Measurements from ENCODE around the gene RPS17.

RPS17 gene

DNA sequence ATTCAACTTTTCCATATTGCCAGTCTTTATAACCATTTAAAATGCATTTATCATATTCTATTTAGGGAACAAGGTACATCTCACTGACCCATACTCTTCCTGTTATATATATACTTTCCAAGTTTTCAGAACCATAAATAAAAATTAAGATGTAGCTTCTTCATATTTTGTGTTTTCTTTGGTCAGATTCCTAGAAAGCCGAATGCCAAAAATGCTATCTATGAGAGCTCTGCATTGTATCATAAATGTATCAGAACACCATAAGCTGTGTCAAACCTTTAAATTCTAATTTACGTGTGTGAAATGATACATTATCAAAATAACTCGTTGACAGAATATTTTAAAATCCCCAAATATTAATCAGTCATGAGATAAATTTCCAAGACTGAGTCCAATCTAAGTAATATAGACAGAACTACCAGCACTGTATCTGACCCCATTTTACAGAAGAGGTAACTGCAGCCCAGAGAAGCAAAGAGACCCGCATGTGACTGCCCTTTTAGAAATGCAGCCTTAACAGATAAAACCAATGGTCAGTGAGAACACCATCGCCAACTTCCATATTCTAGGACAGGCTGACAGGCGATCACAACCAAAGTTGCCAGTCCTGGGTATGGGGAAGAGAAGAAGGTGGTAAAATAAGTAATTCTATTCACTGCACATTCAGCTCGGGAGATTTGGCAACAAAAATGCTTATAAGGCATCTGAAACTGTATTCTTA lies 16.2 kb upstream of the RPS17 start:
- Mint-ChIP-seq H3K27me3 (peaks cover 8% of the 10 kb centered on the region), H3K9me3 (no peaks in the 10 kb centered on the region), H3K27ac (no peak overlapping the region), H3K4me3 (no peak overlapping the region), H3K4me1 (ENCODE audit: low read depth) (peaks cover 23% of the 10 kb centered on the region), H3K36me3 (ENCODE audit: low read depth) (no peaks in the 10 kb centered on the region)
- intact Hi-C loops (cut with micrococcal nuclease), result no loop called here

- H3K9me3 Mint-ChIP-seq, result no peaks in the 10 kb centered on the region
- no peaks in the 10 kb centered on the region for H3K36me3 Mint-ChIP-seq (ENCODE audit: low read depth)
- no peak overlapping the region for H3K4me3 Mint-ChIP-seq
- H3K27me3 Mint-ChIP-seq, result peaks cover 14% of the 10 kb centered on the region
- H3K27ac Mint-ChIP-seq, result no peak overlapping the region
- intact Hi-C loops (cut with micrococcal nuclease), result no loop called here
- H3K4me1 Mint-ChIP-seq (ENCODE audit: low read depth), result peaks cover 39% of the 10 kb centered on the region
These were observed 14.6 kb upstream of the RPS17 start for GRCh38 chr15:82554849-82555248.

DNA sequence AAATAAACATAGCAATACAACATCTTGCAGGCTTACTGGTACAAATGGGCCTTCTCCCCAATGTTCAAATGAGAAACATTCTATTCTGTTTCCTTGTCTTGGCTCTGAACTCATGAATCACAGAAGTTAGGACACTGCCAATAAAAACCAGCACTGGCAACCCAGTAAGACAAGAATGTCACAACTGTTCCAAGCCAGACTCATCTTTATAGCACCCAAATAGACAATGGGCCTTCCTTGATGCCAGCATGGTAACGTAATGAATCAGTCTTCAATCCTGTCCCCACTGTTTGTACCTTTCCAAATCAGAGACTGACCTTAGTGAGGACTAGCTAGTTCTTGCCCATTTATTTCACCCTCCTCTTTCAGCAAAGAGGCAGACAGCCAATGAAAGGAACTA lies 14.1 kb upstream of the RPS17 start:
- Mint-ChIP-seq H3K9me3 (no peaks in the 10 kb centered on the region), H3K36me3 (ENCODE audit: low read depth) (no peaks in the 10 kb centered on the region), H3K4me1 (ENCODE audit: low read depth) (peaks cover 40% of the 10 kb centered on the region), H3K4me3 (no peak overlapping the region), H3K27me3 (peaks cover 16% of the 10 kb centered on the region), H3K27ac (no peak overlapping the region)
- intact Hi-C loops (cut with micrococcal nuclease), result no loop called here

DNA sequence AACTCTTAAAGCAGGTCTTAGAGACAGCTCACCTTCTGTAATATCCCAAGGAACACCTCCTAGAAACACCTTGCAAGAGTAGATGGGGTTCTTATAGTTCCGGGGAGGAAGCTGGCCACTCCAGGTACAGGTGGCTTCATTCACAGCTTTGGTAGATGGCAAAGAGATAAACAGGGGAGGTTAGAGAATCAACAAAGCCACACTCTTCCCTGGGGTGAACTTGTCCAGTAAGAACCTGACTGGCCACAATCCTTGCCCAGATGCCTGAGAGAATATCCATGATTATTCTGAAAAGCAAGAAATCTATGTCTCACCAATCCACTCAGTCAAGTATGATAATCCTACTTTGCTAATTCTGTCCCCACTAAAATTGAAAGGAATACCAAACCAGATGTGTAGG lies 13.6 kb upstream of the RPS17 start:
- H3K9me3 Mint-ChIP-seq, result no peaks in the 10 kb centered on the region
- intact Hi-C loops (cut with micrococcal nuclease), result no loop called here
- H3K4me1 Mint-ChIP-seq (ENCODE audit: low read depth), result peaks cover 40% of the 10 kb centered on the region
- H3K27me3 Mint-ChIP-seq, result peaks cover 16% of the 10 kb centered on the region
- no peak overlapping the region for H3K27ac Mint-ChIP-seq
- H3K4me3 Mint-ChIP-seq, result no peak overlapping the region
- no peaks in the 10 kb centered on the region for H3K36me3 Mint-ChIP-seq (ENCODE audit: low read depth)

DNA sequence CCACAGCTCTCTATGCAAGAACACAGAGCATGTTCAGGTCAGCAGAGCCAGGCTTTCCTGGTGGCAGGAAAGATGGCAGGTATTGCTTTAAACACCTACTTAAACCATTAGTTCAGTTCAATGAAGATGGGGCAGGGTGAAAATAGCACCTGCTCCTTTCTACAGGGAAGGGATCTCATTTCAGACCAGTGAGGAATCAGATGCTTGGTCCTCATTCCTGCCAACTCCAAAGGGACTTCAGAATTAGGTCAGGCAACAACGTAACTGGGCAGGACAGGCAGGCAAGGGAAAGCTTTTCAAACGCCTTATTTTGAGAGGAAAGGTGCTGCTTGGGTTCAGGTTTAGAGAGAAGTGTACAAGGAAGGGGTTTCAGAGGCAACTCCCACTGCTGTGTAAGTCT lies 12.6 kb upstream of the RPS17 start:
- H3K36me3 Mint-ChIP-seq (ENCODE audit: low read depth), result no peaks in the 10 kb centered on the region
- no peaks in the 10 kb centered on the region for H3K9me3 Mint-ChIP-seq
- H3K4me3 Mint-ChIP-seq, result no peak overlapping the region
- intact Hi-C loops (cut with micrococcal nuclease), result no loop called here
- peak overlapping the region; percentile 6 for H3K27ac Mint-ChIP-seq
- peaks cover 46% of the 10 kb centered on the region for H3K4me1 Mint-ChIP-seq (ENCODE audit: low read depth)
- H3K27me3 Mint-ChIP-seq, result peaks cover 16% of the 10 kb centered on the region

DNA sequence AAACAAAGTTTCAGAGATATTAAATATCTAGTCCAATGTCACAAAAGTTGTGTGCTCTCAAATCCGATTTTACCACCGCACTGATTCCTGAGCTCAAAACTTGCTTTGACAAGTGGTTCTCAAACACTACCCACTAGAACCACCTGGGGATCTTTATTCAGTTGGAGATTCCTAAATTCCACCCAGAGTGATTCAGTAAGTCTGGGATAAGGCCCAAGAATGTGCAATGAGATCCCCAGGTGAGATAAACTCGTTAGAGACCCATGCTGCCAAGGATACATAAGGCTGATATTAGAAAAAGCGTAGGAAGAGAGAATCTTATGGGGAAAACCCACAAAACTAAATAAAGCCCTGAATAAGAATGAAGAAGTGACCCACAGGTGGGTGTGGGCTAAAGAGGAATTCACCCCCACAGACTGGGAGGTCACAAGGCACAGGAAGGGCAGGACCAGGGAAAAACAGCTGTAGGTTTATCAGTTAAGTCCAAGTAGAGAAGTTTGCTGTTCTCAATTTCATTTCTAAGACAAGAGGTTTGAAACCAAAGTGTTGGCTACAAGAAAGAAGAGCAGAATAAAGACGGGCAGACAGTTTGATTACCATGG lies 11.5 kb upstream of the RPS17 start:
- H3K4me1 Mint-ChIP-seq (ENCODE audit: low read depth), result peaks cover 50% of the 10 kb centered on the region
- no peaks in the 10 kb centered on the region for H3K36me3 Mint-ChIP-seq (ENCODE audit: low read depth)
- intact Hi-C loops (cut with micrococcal nuclease), result no loop called here
- H3K9me3 Mint-ChIP-seq, result no peaks in the 10 kb centered on the region
- peaks cover 16% of the 10 kb centered on the region for H3K27me3 Mint-ChIP-seq
- no peak overlapping the region for H3K4me3 Mint-ChIP-seq
- peak overlapping the region; percentile 6 for H3K27ac Mint-ChIP-seq

DNA sequence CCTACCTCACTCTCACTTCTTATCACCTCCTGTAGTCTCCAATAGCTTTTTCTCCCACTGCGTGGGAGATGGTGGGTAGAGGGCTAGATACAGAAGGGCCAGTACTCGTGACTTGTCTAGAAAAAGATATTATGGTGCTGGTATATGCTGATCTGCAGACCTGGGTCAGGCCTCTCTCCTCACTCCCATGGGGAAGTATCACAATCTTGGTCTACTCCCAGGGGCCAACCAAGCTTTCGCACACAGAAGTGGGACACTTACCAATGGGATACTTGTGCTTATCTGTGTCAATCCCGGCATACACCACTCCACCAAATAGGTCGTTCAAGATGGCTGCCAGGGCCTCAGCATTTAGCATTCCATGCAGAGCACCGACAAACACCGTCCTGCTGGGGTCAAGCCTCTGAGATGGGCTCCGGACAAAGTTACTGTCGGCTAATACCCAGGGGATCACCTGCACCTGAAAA lies 9.0 kb upstream of the RPS17 start:
- intact Hi-C loops (cut with micrococcal nuclease), result loop anchor here (10.0 kb wide), 3 partner anchors 206 to 504 kb away; partner anchors contain the start of genes FSD2, MEX3B and WHAMM
- Mint-ChIP-seq H3K27ac (no peak overlapping the region), H3K4me3 (no peak overlapping the region), H3K27me3 (peaks cover 23% of the 10 kb centered on the region), H3K4me1 (ENCODE audit: low read depth) (peaks cover 73% of the 10 kb centered on the region), H3K9me3 (no peaks in the 10 kb centered on the region), H3K36me3 (ENCODE audit: low read depth) (no peaks in the 10 kb centered on the region)

- no peaks in the 10 kb centered on the region for H3K9me3 Mint-ChIP-seq
- peaks cover 24% of the 10 kb centered on the region for H3K27me3 Mint-ChIP-seq
- H3K4me1 Mint-ChIP-seq (ENCODE audit: low read depth), result peaks cover 74% of the 10 kb centered on the region
- no peak overlapping the region for H3K27ac Mint-ChIP-seq
- no peaks in the 10 kb centered on the region for H3K36me3 Mint-ChIP-seq (ENCODE audit: low read depth)
- intact Hi-C loops (cut with micrococcal nuclease), result loop anchor here (10.0 kb wide), 3 partner anchors 206 to 504 kb away; partner anchors contain the start of genes FSD2, MEX3B and WHAMM
- no peak overlapping the region for H3K4me3 Mint-ChIP-seq
These were observed 8.4 kb upstream of the RPS17 start for GRCh38 chr15:82548700-82549099.

GRCh38 chr15:82545478-82545877 lies 5.2 kb upstream of the RPS17 start:
- Mint-ChIP-seq H3K4me3 (no peak overlapping the region), H3K9me3 (no peaks in the 10 kb centered on the region), H3K27me3 (peaks cover 14% of the 10 kb centered on the region), H3K4me1 (ENCODE audit: low read depth) (peaks cover 71% of the 10 kb centered on the region), H3K27ac (peak overlapping the region; percentile 10), H3K36me3 (ENCODE audit: low read depth) (peaks cover 9% of the 10 kb centered on the region)
- intact Hi-C loops (cut with micrococcal nuclease), result loop anchor here (10.0 kb wide), 3 partner anchors 209 to 501 kb away; partner anchors contain the start of genes FSD2, MEX3B and WHAMM

DNA sequence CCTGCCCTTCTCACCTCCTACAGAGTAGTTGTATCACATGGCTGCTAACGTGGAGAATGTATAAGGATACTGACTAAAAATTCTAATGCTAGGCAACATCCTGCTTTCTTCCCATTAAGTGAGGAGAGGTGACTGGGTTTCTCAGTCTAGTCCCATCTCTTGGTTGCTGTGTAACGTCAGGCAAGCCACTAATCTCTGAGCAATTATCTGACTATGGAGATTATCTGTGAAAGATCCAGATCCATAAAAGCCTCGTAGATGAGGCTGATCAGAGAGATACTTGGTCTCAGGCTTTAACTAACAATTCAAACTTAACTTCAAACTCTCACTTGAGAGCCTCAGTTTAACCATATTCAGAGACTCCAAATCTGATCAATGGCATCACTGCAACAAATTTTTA lies 4.7 kb upstream of the RPS17 start:
- peaks cover 66% of the 10 kb centered on the region for H3K4me1 Mint-ChIP-seq (ENCODE audit: low read depth)
- H3K9me3 Mint-ChIP-seq, result no peaks in the 10 kb centered on the region
- peak overlapping the region; percentile 48 for H3K27ac Mint-ChIP-seq
- peaks cover 11% of the 10 kb centered on the region for H3K27me3 Mint-ChIP-seq
- intact Hi-C loops (cut with micrococcal nuclease), result loop anchor here (10.0 kb wide), 3 partner anchors 210 to 500 kb away; partner anchors contain the start of genes FSD2, MEX3B and WHAMM
- H3K4me3 Mint-ChIP-seq, result no peak overlapping the region
- peaks cover 14% of the 10 kb centered on the region for H3K36me3 Mint-ChIP-seq (ENCODE audit: low read depth)

- H3K36me3 Mint-ChIP-seq (ENCODE audit: low read depth), result peaks cover 20% of the 10 kb centered on the region
- peak overlapping the region; percentile 48 for H3K27ac Mint-ChIP-seq
- intact Hi-C loops (cut with micrococcal nuclease), result loop anchor here (10.0 kb wide), 3 partner anchors 210 to 500 kb away; partner anchors contain the start of genes FSD2, MEX3B and WHAMM
- H3K9me3 Mint-ChIP-seq, result no peaks in the 10 kb centered on the region
- no peak overlapping the region for H3K4me3 Mint-ChIP-seq
- peaks cover 8% of the 10 kb centered on the region for H3K27me3 Mint-ChIP-seq
- peaks cover 64% of the 10 kb centered on the region for H3K4me1 Mint-ChIP-seq (ENCODE audit: low read depth)
These were observed 4.2 kb upstream of the RPS17 start for GRCh38 chr15:82544431-82544830.

GRCh38 chr15:82543160-82543559 lies 2.9 kb upstream of the RPS17 start:
- peaks cover 67% of the 10 kb centered on the region for H3K4me1 Mint-ChIP-seq (ENCODE audit: low read depth)
- H3K36me3 Mint-ChIP-seq (ENCODE audit: low read depth), result peaks cover 32% of the 10 kb centered on the region
- H3K27ac Mint-ChIP-seq, result peak overlapping the region; percentile 60
- intact Hi-C loops (cut with micrococcal nuclease), result loop anchor here (10.0 kb wide), 3 partner anchors 212 to 498 kb away; partner anchors contain the start of genes FSD2, MEX3B and WHAMM
- no peaks in the 10 kb centered on the region for H3K9me3 Mint-ChIP-seq
- peaks cover 8% of the 10 kb centered on the region for H3K27me3 Mint-ChIP-seq
- H3K4me3 Mint-ChIP-seq, result no peak overlapping the region

- Mint-ChIP-seq H3K27me3 (peaks cover 8% of the 10 kb centered on the region), H3K36me3 (ENCODE audit: low read depth) (peaks cover 54% of the 10 kb centered on the region), H3K9me3 (no peaks in the 10 kb centered on the region), H3K4me3 (peak overlapping the region; percentile 96), H3K27ac (peak overlapping the region; percentile 96), H3K4me1 (ENCODE audit: low read depth) (peaks cover 50% of the 10 kb centered on the region)
- intact Hi-C loops (cut with micrococcal nuclease), result loop anchor here (10.0 kb wide), 3 partner anchors 214 to 496 kb away; partner anchors contain the start of genes FSD2, MEX3B and WHAMM
These were observed 751 bp upstream of the RPS17 start for GRCh38 chr15:82540984-82541431.

DNA sequence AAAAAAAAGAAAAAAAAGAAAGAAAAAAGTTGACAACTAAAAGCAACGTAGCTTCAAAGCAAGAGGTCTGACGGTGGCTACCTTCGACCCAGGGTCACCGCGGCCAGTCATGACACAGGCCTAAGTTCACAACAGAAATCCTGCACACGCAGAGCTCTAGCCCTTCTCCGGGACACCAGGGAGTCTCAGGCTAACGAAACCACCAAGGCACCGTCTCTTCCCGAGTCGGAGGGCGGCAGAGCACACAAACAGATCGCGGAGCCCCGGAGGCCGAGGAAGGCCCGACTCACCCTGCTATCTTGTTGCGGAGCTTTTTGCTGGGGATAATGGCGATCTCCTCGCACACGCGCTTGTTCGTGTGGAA lies 584 bp downstream of the RPS17 start:
- peaks cover 5% of the 10 kb centered on the region for H3K27me3 Mint-ChIP-seq
- intact Hi-C loops (cut with micrococcal nuclease), result loop anchor here (10.0 kb wide), 4 partner anchors 215 to 495 kb away; partner anchors contain the start of genes FSD2, MEX3B and WHAMM
- no peaks in the 10 kb centered on the region for H3K9me3 Mint-ChIP-seq
- H3K36me3 Mint-ChIP-seq (ENCODE audit: low read depth), result peaks cover 67% of the 10 kb centered on the region
- peak overlapping the region; percentile 96 for H3K27ac Mint-ChIP-seq
- H3K4me3 Mint-ChIP-seq, result peak overlapping the region; percentile 96
- H3K4me1 Mint-ChIP-seq (ENCODE audit: low read depth), result peaks cover 38% of the 10 kb centered on the region
